Activated T-cell treated with anti-CD3 and anti-CD28 coated beads for 48 hours (primary cell): Measurements from ENCODE around the gene FBXO17.

Experiments
- DNase-seq: peaks from one replicate; pipeline ENCODE4 v3.0.0-alpha.2; 2020; ENCODE audit warnings: low read depth

The FBXO17 gene

GRCh38 chr19:38915329-38916321, 59.9 kb downstream of the FBXO17 start:
- DNase-seq = no peak

- no peak for DNase-seq
Measured at GRCh38 chr19:38913958-38914357, 61.6 kb downstream of the FBXO17 start.

- no peak for DNase-seq
Measured at GRCh38 chr19:38912600-38913514, 62.7 kb downstream of the FBXO17 start.

- DNase-seq = no peak
Measured at GRCh38 chr19:38911388-38912001, 64.0 kb downstream of the FBXO17 start.

- no peak for DNase-seq
Measured at GRCh38 chr19:38910488-38910887, 65.1 kb downstream of the FBXO17 start.

GRCh38 chr19:38908911-38909310, 66.6 kb downstream of the FBXO17 start:
- no peak for DNase-seq

- no peak for DNase-seq
Measured at GRCh38 chr19:38907670-38908069, 67.9 kb downstream of the FBXO17 start.

GRCh38 chr19:38907227-38907626, 68.3 kb downstream of the FBXO17 start:
- DNase-seq = no peak

- DNase-seq = no peak
Measured at GRCh38 chr19:38905620-38906019, 69.9 kb downstream of the FBXO17 start.

GRCh38 chr19:38904581-38905539, 70.7 kb downstream of the FBXO17 start:
- DNase-seq = no peak

GRCh38 chr19:38901683-38902082, 73.9 kb downstream of the FBXO17 start:
- no peak for DNase-seq

GRCh38 chr19:38900743-38901190, 74.8 kb downstream of the FBXO17 start:
- DNase-seq = no peak

GRCh38 chr19:38900202-38900629, 75.3 kb downstream of the FBXO17 start:
- no peak for DNase-seq

GRCh38 chr19:38899447-38900201, 75.9 kb downstream of the FBXO17 start, which contains the start of the genes NFKBIB and SIRT2:
NFKBIB (plus strand) TSS chr19:38899969; CDS start chr19:38900033, 64 bp downstream.
SIRT2 (minus strand) TSS chr19:38899618; CDS start chr19:38899521, 97 bp downstream.
- peak; percentile 98 for DNase-seq

GRCh38 chr19:38898788-38899446, 76.6 kb downstream of the FBXO17 start:
- DNase-seq = no peak

GRCh38 chr19:38894968-38895367, 80.6 kb downstream of the FBXO17 start:
- DNase-seq = no peak

GRCh38 chr19:38893341-38893771, 82.2 kb downstream of the FBXO17 start:
- no peak for DNase-seq

GRCh38 chr19:38892841-38893240, 82.7 kb downstream of the FBXO17 start:
- DNase-seq = no peak

GRCh38 chr19:38891771-38892170, 83.8 kb downstream of the FBXO17 start:
- DNase-seq = no peak
